ENCODE results near the gene EAPP.
"Not testable (repeated sequence)": the region's sequence is repeated elsewhere in the genome, so short reads cannot be mapped to it uniquely, and the experiment has no call there.

Gene EAPP

GRCh38 chr14:34479694-34480093, 59.8 kb downstream of the EAPP start:
- CTCF ChIA-PET: interaction anchor here (0.7 kb wide), 1 partner anchor 21 kb away, joined by 4 read pairs; no protein-coding TSS in a partner anchor
- H3K4me1 Mint-ChIP-seq: no peaks in the 10 kb centered on the region
- no peaks in the 10 kb centered on the region for H3K36me3 Mint-ChIP-seq
- H3K9me3 Mint-ChIP-seq: no peaks in the 10 kb centered on the region
- H3K27me3 Mint-ChIP-seq: no peaks in the 10 kb centered on the region
- H3K4me3 Mint-ChIP-seq: no peak overlapping the region
- H3K27ac Mint-ChIP-seq: no peak overlapping the region
- no peak for DNase-seq

- no peaks in the 10 kb centered on the region for H3K27me3 Mint-ChIP-seq
- H3K4me3 Mint-ChIP-seq: no peak overlapping the region
- H3K36me3 Mint-ChIP-seq: no peaks in the 10 kb centered on the region
- DNase-seq: no peak
- H3K27ac Mint-ChIP-seq: no peak overlapping the region
- no peaks in the 10 kb centered on the region for H3K4me1 Mint-ChIP-seq
- CTCF ChIA-PET: no interaction called here
- no peaks in the 10 kb centered on the region for H3K9me3 Mint-ChIP-seq
These were observed 61.2 kb downstream of the EAPP start for GRCh38 chr14:34478261-34478660.

DNA sequence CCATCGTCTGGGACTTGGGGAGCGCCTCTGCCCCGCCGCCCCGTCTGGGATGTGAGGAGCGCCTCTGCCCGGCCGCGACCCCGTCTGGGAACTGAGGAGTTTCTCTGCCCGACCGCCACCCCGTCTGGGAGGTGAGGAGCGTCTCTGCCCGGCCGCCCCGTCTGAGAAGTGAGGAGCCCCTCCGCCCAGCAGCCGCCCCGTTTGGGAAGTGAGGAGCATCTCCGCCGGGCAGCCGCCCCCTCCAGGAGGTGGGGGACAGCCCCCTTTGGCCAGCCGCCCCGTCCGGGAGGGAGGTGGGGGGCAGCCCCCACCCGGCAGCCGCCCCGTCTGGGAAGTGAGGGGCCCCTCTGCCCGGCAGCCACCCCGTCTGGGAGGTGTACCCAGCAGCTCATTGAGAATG, 63.5 kb downstream of the EAPP start:
- H3K9me3 Mint-ChIP-seq, CTCF ChIA-PET, H3K4me3 Mint-ChIP-seq, H3K27ac Mint-ChIP-seq, H3K36me3 Mint-ChIP-seq, DNase-seq, H3K4me1 Mint-ChIP-seq: not testable (repeated sequence)
- H3K27me3 Mint-ChIP-seq: peaks cover 10% of the 10 kb centered on the region

DNA sequence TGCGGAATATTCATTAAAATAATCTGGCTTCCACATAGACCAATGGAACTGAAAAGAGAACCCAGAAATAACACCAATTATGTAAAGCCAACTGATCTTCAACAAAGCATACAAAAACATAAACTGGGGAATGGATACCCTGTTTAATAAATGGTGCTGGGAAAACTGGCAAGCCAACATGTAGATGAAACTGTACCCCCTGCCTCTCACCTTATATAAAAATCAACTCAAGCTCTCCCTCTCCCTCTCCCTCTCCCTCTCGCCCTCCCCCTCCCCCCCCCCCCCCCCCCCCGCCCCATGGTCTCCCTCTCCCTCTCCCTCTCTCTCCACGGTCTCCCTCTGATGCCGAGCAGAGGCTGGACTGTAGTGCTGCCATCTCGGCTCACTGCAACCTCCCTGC, 64.3 kb downstream of the EAPP start:
- DNase-seq: no peak
- H3K27ac Mint-ChIP-seq: no peak overlapping the region
- no peaks in the 10 kb centered on the region for H3K9me3 Mint-ChIP-seq
- peaks cover 10% of the 10 kb centered on the region for H3K27me3 Mint-ChIP-seq
- H3K4me1 Mint-ChIP-seq: no peaks in the 10 kb centered on the region
- no peak overlapping the region for H3K4me3 Mint-ChIP-seq
- CTCF ChIA-PET: no interaction called here
- no peaks in the 10 kb centered on the region for H3K36me3 Mint-ChIP-seq

DNA sequence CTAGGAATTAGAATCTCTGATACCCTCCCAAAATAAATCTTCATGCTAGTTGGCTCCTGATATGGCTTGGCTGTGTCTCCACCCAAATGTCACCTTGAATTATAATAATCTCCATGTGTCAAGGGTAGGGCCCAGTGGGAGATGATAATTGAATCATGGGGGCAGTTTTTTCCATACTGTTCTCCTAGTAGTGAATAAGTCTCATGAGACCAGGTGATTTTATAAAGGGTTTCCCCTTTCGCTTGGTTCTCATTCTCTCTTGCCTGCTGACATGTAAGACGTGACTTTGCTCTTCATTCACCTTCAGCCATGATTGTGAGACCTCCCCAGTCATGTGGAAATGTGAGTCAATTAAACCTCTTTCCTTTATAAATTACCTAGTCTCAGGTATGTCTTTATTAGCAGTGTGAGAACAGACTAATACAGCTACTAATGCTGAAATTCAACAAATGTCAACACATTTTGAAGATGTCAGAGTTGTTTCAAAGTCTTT, 65.3 kb downstream of the EAPP start:
- no peak for DNase-seq
- Mint-ChIP-seq H3K27ac (no peak overlapping the region), H3K4me3 (no peak overlapping the region), H3K27me3 (peaks cover 10% of the 10 kb centered on the region), H3K9me3 (no peaks in the 10 kb centered on the region), H3K36me3 (no peaks in the 10 kb centered on the region), H3K4me1 (no peaks in the 10 kb centered on the region)
- CTCF ChIA-PET: no interaction called here

- Mint-ChIP-seq H3K27ac (no peak overlapping the region), H3K9me3 (no peaks in the 10 kb centered on the region), H3K4me3 (no peak overlapping the region), H3K4me1 (no peaks in the 10 kb centered on the region), H3K36me3 (no peaks in the 10 kb centered on the region), H3K27me3 (peaks cover 19% of the 10 kb centered on the region)
- no peak for DNase-seq
- CTCF ChIA-PET: no interaction called here
These were observed 66.7 kb downstream of the EAPP start for GRCh38 chr14:34472706-34473279.

- H3K4me3 Mint-ChIP-seq: no peak overlapping the region
- no peak overlapping the region for H3K27ac Mint-ChIP-seq
- H3K9me3 Mint-ChIP-seq: no peaks in the 10 kb centered on the region
- no peak for DNase-seq
- CTCF ChIA-PET: no interaction called here
- H3K36me3 Mint-ChIP-seq: no peaks in the 10 kb centered on the region
- H3K4me1 Mint-ChIP-seq: no peaks in the 10 kb centered on the region
- H3K27me3 Mint-ChIP-seq: peaks cover 22% of the 10 kb centered on the region
These were observed 69.2 kb downstream of the EAPP start for GRCh38 chr14:34470319-34470718.

DNA sequence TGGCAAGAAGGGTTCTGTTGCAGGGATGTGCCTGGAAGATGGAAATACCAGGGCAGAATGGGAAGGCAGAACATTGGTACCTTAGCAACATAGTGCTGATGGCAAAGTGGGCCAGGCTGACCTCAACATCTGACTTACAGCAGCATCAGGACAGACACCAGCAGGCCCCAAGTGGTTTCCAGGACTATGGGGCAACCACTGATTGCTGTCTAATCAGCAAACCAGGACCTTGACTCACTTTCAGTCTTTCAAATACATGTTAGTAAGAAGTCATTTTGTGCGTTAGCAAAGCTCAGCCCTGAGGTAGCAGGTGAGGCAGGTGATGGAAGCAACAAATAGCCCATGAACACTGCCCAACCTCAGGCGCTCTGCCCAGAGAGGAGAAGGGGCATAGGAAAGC, 72.8 kb downstream of the EAPP start:
- peaks cover 13% of the 10 kb centered on the region for H3K27me3 Mint-ChIP-seq
- H3K9me3 Mint-ChIP-seq: no peaks in the 10 kb centered on the region
- no peak for DNase-seq
- CTCF ChIA-PET: no interaction called here
- H3K4me1 Mint-ChIP-seq: peaks cover 6% of the 10 kb centered on the region
- H3K27ac Mint-ChIP-seq: no peak overlapping the region
- no peaks in the 10 kb centered on the region for H3K36me3 Mint-ChIP-seq
- no peak overlapping the region for H3K4me3 Mint-ChIP-seq

Data from activated naive CD4-positive, alpha-beta T cell treated with anti-CD3 and anti-CD28 coated beads, Interleukin-2, amount 10 ng/mL, durations not matched to agents 7 days and 5 days (primary cell).